Measurements from ENCODE around the gene AGTPBP1. TPM values are rescaled to one million over a fixed set of nuclear protein-coding genes. Genes with fewer than 3 reads are reported as not detected.

The AGTPBP1 gene
- total RNA-seq, 1 donor from 2014 or later = 117 TPM

- no peaks in the 10 kb centered on the region for H3K4me1 Mint-ChIP-seq (ENCODE audit: low read depth, unreplicated experiment)
- H3K27ac Mint-ChIP-seq (ENCODE audit: unreplicated experiment) = no peak overlapping the region
- H3K27me3 Mint-ChIP-seq (ENCODE audit: unreplicated experiment) = no peaks in the 10 kb centered on the region
- DNase-seq = no peak
- peaks cover 2% of the 10 kb centered on the region for H3K9me3 Mint-ChIP-seq (ENCODE audit: unreplicated experiment)
- H3K36me3 Mint-ChIP-seq (ENCODE audit: unreplicated experiment) = peaks cover under 1% of the 10 kb centered on the region
- TF ChIP-seq, protein P1, sequence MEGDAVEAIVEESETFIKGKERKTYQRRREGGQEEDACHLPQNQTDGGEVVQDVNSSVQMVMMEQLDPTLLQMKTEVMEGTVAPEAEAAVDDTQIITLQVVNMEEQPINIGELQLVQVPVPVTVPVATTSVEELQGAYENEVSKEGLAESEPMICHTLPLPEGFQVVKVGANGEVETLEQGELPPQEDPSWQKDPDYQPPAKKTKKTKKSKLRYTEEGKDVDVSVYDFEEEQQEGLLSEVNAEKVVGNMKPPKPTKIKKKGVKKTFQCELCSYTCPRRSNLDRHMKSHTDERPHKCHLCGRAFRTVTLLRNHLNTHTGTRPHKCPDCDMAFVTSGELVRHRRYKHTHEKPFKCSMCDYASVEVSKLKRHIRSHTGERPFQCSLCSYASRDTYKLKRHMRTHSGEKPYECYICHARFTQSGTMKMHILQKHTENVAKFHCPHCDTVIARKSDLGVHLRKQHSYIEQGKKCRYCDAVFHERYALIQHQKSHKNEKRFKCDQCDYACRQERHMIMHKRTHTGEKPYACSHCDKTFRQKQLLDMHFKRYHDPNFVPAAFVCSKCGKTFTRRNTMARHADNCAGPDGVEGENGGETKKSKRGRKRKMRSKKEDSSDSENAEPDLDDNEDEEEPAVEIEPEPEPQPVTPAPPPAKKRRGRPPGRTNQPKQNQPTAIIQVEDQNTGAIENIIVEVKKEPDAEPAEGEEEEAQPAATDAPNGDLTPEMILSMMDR (IDR thresholded peaks at IDR 0.05; ENCODE audit: partially characterized antibody, unreplicated experiment) = no peak
- no peak overlapping the region for H3K4me3 Mint-ChIP-seq (ENCODE audit: unreplicated experiment)
Observed at GRCh38 chr9:85685081-85685480, 56.7 kb downstream of the AGTPBP1 start.

DNA sequence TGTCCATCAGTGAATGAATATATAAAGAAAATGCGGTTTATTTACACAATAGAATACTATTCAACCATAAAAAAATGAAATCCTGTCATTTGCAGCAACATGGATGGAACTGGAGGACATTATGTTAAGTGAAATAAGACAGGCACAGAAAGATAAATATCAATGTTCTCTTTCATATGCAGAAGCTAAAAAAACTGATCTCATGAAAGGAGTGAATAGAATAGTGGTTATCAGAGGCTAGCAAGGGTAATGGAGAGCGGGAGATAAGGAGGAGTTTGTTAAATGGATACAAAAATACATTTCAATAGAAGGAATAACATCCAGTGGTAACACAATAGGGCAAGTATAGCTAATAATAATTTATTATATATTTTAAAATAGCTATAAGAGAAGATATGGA is 65.0 kb downstream of the AGTPBP1 start:
- DNase-seq = no peak
- no peaks in the 10 kb centered on the region for H3K36me3 Mint-ChIP-seq (ENCODE audit: unreplicated experiment)
- H3K27ac Mint-ChIP-seq (ENCODE audit: unreplicated experiment) = no peak overlapping the region
- no peaks in the 10 kb centered on the region for H3K27me3 Mint-ChIP-seq (ENCODE audit: unreplicated experiment)
- H3K9me3 Mint-ChIP-seq (ENCODE audit: unreplicated experiment) = no peaks in the 10 kb centered on the region
- no peaks in the 10 kb centered on the region for H3K4me1 Mint-ChIP-seq (ENCODE audit: low read depth, unreplicated experiment)
- H3K4me3 Mint-ChIP-seq (ENCODE audit: unreplicated experiment) = no peak overlapping the region
- TF ChIP-seq, protein P1 (IDR thresholded peaks at IDR 0.05; ENCODE audit: partially characterized antibody, unreplicated experiment) = no peak

- H3K4me3 Mint-ChIP-seq (ENCODE audit: unreplicated experiment) = no peak overlapping the region
- H3K27me3 Mint-ChIP-seq (ENCODE audit: unreplicated experiment) = no peaks in the 10 kb centered on the region
- no peak for DNase-seq
- H3K9me3 Mint-ChIP-seq (ENCODE audit: unreplicated experiment) = no peaks in the 10 kb centered on the region
- no peaks in the 10 kb centered on the region for H3K36me3 Mint-ChIP-seq (ENCODE audit: unreplicated experiment)
- no peak overlapping the region for H3K27ac Mint-ChIP-seq (ENCODE audit: unreplicated experiment)
- H3K4me1 Mint-ChIP-seq (ENCODE audit: low read depth, unreplicated experiment) = no peaks in the 10 kb centered on the region
- TF ChIP-seq, protein P1 (IDR thresholded peaks at IDR 0.05; ENCODE audit: partially characterized antibody, unreplicated experiment) = no peak
Observed at GRCh38 chr9:85667374-85667773, 74.4 kb downstream of the AGTPBP1 start.

GRCh38 chr9:85666086-85666485 is 75.7 kb downstream of the AGTPBP1 start:
- DNase-seq = no peak
- H3K4me3 Mint-ChIP-seq (ENCODE audit: unreplicated experiment) = no peak overlapping the region
- no peaks in the 10 kb centered on the region for H3K4me1 Mint-ChIP-seq (ENCODE audit: low read depth, unreplicated experiment)
- H3K36me3 Mint-ChIP-seq (ENCODE audit: unreplicated experiment) = no peaks in the 10 kb centered on the region
- H3K27ac Mint-ChIP-seq (ENCODE audit: unreplicated experiment) = no peak overlapping the region
- TF ChIP-seq, protein P1 (IDR thresholded peaks at IDR 0.05; ENCODE audit: partially characterized antibody, unreplicated experiment) = no peak
- no peaks in the 10 kb centered on the region for H3K9me3 Mint-ChIP-seq (ENCODE audit: unreplicated experiment)
- no peaks in the 10 kb centered on the region for H3K27me3 Mint-ChIP-seq (ENCODE audit: unreplicated experiment)

DNA sequence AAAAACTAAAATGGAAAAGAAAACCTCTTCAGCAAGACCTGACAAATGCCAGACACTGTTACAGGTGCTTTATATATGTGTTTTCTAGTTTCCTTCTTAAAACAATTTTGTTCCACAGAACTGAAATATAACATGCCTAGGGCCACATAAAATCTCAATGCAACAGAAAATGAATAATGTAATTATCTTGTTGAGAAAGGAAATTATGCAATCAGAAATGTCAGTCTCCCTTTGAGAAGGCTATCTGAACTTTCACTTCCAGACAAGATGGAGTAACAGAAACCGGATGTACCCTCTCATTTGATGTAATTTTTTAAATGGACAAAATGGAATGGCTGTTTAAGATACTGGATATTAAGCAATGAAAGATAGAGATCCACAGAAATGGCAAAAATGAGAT is 79.2 kb downstream of the AGTPBP1 start:
- H3K9me3 Mint-ChIP-seq (ENCODE audit: unreplicated experiment) = no peaks in the 10 kb centered on the region
- H3K4me1 Mint-ChIP-seq (ENCODE audit: low read depth, unreplicated experiment) = no peaks in the 10 kb centered on the region
- H3K4me3 Mint-ChIP-seq (ENCODE audit: unreplicated experiment) = no peak overlapping the region
- no peaks in the 10 kb centered on the region for H3K27me3 Mint-ChIP-seq (ENCODE audit: unreplicated experiment)
- no peak for DNase-seq
- H3K36me3 Mint-ChIP-seq (ENCODE audit: unreplicated experiment) = no peaks in the 10 kb centered on the region
- TF ChIP-seq, protein P1 (IDR thresholded peaks at IDR 0.05; ENCODE audit: partially characterized antibody, unreplicated experiment) = no peak
- no peak overlapping the region for H3K27ac Mint-ChIP-seq (ENCODE audit: unreplicated experiment)
